NOMO-1 (cell line): ENCODE results near the gene CKB.
A peak's percentile ranks its signal among the peaks of the same experiment; 100 is the strongest.
"Not testable (repeated sequence)": the region's sequence is repeated elsewhere in the genome, so short reads cannot be mapped to it uniquely, and the experiment has no call there.

Experiments used
- DNase-seq, 2 experiments: peaks; one replicate each; lab custom pipeline; 2025; ENCODE audit not compliant: unreplicated experiment in 2 of 2; lab: John Stamatoyannopoulos, UW

CKB gene

DNA sequence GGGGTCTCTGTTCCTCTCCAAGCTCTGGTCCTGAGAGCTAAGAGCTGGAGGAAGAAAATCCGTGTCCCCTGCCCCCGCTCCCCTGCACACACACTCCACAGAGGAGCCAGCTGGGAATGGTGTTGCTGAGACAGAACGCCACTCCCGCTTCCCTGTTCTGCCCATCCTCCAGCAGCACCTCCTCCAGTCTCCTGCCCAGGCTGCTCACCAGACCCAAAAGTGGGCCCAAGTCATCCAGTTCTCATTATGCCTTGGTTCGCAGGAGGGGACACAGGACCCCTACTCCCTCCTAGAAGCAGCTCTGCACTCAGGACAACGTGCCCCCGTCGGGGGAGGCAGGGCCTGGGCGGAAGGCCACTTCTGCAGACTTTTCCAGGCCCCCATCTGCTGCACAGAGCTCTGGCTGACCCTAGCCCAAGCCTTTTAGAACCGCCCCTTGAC, 5.5 kb upstream of the CKB start:
- no peak for DNase-seq

DNA sequence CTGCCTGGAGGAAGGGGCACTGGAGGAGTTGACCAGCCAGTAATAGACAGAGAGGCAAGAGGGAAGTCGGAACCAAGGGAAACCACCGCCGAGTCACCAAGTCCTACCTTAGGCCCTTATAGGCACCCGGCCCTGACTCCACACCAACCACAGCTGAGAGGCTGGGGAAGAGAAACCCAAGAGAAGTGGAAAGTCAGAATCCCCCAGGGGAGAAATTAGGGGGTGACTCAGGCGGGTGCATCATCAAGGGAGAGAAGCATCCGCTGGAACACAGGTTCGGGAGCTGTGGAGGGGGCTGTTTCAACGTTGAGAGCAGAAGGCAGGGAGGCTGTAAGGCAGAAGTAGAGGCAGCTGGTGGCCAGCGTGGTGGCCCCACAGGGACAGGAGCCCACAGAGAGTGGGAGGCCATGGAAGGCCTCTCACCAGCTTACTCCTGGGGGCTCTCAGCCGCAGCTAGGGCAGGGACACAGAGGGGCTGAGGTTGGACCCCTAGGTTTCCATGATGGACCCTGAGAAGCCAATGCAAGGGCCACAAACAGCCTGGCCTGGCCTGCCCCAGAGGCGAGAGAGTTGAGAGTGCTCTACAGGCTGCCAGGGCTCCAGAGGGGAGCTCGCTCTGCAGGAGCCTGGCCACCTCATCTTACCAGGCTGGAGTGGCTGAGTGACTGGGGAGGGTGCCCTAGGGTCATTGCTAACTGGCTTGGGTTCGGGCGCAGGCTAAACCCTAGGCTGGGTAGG, 4.9 kb upstream of the CKB start:
- DNase-seq, result peak in 1 of 2 experiments; percentile 19

DNA sequence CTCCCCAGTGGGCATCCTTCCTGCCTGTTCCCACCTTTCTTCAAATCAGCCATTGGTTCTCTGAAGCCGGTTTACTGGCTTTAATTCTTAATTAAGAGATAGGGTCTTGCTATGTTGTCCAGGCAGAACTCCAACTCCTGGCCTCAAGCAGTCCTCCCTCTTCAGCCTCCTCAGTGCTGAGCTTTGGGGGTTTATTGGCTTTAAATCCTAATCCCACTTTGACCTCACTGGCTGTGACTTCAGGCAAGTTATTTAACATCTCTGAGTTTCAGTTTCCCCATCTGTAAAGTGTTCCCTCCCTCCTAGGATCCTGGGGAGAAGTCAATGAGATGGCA, 4.3 kb upstream of the CKB start:
- no peak for DNase-seq

DNA sequence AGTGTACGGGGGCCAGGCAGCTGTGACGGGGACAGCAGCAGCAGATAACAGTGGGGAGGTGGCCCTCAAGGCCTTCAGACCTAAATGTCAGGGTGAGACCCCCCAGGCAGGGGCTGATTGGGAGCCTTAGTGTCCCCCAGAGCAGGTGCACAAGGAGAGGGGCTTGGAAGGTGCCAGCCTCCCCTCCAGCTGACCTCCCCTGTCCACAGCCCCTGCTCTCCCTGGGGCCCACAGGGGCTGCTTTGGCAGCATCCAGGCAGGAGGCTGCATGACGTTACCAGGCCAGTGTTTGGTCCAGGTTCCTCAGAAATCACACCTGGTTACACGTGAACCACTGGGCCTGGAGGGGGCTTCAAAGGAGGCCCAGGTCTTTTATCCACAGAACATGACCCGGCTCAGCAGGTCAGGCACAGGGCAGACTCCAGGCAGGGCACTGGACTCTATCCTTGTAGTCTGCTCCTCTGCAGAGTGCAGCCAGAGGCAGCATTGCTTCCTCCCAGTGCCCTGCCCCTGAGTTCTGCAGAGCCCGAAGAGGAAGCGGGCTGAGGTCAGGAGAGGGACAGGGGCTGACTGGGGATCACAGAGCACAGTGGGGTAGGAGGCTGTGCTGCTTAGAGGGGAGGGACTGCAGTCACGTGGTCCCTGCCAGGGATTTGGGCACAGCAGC, 3.8 kb upstream of the CKB start:
- peak in 1 of 2 experiments; percentile 5 for DNase-seq

DNA sequence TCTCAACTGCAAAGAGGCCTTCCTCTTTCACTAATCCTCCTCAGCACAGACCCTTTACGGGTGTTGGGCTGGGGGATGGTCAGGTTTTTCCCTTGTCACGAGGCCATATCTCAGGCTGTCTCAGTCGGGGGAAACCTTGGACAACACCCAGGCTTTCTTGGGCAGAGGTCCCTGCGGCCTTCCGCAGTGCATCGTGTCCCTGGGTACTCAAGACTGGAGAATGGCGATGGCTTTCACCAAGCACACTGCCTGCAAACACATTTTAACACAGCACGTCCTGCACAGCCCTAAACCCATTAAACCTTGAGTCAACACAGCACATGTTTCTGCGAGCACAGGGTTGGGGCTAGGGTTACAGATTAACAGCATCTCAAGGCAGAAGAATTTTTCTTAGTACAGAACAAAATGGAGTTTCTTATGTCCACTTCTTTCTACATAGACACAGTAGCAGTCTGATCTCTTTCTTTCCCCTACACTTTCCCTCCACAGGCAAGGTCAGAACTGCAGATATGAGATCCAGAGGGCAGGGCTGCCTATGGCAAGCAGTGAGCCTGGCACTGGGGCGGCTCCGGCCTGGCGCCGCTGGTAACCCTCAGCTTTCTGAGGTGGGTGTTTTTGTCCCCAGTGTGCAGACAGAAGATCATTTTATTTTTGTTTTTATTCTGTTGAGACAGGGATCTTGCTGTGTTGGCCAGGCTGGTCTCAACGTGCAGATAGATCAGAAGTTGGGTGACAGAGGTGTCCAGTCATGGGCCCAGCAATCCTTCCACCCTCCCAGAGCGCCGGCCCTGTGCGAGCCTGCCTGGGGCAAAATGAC, 3.0 kb upstream of the CKB start:
- DNase-seq, result not testable (repeated sequence)

DNA sequence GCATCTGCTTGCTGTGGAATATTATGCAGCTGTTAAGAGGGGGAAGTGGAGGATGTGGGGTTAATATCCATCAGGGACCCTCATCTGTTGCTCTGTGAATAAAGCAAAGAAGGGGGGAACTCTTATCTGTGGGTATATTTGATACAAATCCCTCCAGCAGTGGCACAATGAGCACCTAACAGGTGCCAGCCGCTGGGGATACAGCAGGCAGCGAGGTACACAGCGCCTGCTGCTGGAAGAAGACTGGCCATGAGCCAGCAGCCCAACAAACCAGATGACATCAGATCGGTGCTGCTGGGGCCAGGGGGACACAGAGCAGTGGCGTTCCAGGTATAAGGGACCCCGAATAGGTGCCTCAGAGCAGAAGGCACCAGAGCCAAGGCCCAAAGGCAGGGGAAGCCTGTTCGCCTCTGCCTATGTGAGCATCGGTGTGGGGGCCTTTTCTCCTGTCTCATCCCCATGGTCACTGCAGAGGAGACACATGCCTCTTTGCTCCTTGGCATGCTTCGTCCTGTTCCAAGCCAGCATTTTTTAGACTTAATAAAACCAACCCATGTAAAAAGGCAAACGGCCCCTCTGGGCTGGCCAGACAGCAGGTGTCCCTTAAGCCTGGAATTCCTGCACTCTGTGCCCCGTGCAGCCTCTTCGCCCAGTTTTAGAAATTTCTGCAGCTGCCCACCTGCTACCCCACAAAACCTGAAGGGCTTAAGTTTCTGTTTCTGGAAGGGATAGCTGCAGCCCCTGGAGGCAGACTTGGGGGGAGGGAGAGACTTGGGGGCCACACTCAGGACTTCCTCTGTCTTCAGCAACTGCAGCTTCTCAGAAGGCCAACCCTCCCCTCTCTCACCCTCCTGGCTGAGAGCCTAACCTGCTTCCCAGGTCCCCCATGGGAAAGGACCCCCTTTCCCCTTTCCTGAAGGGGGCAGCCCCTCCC, 1.6 kb upstream of the CKB start:
- no peak for DNase-seq

DNA sequence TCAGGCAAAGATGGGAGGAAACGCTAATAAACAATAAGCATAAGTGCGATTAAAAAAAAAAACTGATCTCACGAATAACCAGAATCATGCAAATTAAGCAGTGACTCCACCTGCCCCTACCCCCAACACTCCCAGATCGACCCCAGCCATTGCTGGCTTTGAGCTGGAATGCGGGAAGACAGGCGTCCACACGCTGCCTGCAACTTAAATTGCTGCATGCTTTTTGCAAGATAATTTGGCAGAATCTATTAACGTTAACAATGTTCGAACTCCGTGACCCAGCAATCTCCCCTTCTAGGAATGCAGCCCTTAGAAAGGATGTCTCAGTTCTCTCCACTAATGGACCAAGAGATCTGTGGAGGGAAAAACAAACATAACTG, 935 bp upstream of the CKB start:
- DNase-seq, result no peak

DNA sequence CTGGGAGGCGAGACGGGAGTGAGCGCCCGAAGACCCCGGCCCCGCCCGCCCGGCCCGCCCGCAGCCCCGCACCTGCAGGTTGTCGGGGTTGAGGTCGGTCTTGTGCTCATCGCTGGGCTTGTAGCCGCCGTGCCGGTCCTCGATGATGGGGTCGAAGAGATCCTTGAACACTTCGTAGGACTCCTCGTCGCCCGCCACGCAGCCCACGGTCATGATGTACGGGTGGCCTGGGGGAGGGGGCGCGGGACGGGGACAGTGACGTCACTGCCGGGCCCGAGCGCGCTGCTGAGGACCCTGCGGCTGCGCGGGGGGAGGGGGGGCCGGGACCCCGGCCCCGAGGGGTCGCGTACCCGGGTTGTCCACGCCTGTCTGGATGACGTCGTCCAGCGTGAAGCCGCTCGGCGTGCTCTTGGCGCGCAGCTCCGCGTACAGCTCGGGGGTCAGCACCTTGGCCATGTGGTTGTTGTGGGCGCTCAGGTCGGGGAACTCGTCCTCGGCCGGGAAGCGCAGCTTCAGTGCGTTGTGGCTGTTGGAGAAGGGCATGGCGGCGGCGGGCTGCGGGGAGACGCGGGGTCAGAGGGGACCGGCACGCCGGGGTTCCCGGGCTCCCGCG, 573 bp downstream of the CKB start:
- no peak for DNase-seq

DNA sequence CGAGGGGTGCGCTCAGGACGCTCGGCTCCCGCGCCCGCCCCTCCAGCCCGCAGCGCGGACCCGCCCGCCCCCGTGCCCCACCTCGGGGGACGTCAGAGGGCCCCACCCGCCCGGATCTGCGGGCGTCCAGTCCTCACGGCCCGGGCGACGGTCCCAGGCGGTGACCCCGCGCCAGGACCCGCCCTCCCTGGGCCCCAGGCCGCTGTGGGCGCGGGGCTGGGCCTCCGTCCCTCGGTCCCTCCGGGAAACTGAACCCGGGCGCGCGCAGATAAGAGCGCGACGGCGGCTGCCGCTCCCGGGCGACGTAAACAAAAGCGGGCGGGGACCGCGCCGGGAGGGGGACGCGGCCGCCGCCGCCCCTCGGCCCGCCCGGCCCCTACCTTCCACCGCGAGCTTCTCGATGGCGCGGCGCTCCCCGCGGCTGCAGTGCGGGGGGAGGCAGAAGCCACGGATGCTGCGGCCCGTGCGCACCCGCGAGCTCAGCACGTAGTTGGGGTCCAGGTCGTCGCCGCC, 1.1 kb downstream of the CKB start:
- DNase-seq, result no peak

DNA sequence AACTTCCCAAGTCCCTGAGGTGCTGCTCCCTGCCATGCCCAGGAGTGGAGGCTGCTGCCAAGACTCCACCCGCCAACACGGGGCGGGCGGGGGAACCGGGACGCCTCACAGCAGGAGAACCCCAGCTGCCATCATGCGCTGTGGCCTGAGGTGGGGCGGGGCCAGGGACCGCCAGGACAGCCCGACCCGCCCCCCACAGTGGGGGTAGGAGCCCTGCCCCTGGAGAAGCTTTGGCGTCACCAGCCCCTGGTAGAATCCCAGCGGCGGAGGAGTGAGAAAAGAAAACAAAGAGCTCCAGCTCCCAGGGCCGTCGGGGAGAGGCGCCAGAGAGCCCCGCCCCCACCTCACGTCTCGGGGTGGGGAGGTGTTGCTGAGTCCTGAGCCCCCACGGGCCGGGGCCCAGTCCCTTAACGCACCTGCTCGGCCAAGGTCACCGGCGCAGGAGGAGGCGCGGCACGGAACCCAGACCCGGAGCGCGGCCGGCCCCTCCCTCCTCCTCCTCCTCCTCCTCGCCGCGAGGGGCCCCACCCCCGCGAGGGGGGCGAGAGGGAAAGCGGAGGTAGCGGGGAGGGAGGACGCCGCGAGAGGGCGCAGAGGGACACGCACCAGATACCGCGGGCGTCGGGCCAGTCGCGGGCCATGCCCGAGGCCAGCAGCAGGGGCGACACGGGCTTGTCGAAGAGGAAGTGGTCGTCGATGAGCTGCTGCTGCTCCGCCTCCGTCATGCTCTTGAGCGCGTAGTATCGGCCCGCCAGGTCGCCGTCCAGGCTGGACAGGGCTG, 1.8 kb downstream of the CKB start:
- DNase-seq, result peak; percentile 76 to 82

DNA sequence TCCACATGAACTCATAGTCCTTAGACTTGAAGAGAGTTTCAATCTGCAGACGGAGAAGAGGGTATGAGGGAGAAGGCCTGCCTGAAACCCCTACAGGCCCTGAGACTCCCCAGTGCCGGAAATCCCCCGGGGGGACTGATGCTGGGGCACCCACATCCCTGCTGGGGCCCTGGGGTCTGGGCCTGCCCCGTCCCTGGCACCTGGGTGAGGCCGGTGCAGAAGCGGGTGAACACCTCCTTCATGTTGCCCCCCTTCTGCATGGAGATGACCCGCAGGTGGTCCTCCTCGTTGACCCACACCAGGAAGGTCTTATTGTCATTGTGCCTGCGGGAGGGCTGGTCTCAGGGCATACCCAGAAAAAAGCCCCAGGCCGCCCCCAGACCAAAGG, 2.4 kb downstream of the CKB start:
- no peak for DNase-seq

DNA sequence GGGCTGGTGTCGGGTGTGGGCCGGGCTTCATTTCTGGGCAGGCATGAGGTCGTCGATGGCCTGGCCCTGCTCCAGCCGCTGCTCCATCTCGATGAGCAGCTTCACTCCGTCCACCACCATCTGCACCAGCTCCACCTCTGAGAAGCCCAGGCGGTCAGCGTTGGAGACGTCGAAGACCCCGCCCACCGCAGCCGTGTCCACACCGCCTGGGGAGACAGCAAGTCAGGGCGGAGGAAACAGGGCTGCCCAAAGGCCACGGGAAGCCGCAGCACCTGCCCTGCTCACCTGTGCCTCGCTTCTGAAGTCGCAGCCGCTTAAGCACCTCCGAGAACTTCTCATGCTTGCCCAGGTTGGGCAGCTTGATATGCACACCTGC, 2.8 kb downstream of the CKB start:
- no peak for DNase-seq

DNA sequence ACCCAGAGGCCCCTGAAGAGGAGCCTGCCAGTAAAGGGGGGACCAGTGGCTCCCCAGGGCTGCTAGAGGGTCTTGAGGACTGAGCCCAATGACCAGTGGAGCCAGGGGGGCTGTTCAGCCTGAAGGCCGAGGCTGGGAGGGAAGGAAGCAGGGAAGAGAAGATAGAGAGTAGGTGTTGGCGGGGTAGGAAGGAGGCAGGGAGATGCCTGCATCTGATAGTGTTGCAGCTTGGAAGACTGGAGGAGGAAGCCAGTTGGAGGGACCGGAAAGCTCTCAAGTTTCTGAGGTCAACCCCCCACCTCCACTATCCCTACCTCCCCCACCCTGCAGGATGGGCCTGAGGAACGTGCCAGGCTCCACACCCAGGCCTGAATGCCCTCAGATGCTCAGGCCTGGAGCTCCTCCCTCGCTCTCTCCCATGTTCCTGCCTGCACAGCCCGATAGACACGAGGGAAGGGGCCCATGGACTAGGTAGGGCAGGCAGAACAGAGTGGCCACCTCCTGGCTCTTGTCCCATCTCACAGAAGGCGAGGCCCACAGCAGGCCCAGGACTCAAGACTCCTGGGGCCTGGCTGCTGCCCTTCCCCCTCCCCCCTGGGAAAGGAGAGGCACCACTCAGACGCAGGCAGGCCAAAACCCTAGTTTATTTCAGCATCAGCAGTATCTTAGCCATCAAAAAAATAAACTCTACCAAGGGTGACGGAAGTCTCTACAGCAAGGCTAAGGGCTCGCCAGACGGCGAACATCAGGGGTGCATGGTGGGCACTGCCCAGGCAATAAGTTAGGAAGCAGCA, 3.4 kb downstream of the CKB start:
- no peak for DNase-seq

DNA sequence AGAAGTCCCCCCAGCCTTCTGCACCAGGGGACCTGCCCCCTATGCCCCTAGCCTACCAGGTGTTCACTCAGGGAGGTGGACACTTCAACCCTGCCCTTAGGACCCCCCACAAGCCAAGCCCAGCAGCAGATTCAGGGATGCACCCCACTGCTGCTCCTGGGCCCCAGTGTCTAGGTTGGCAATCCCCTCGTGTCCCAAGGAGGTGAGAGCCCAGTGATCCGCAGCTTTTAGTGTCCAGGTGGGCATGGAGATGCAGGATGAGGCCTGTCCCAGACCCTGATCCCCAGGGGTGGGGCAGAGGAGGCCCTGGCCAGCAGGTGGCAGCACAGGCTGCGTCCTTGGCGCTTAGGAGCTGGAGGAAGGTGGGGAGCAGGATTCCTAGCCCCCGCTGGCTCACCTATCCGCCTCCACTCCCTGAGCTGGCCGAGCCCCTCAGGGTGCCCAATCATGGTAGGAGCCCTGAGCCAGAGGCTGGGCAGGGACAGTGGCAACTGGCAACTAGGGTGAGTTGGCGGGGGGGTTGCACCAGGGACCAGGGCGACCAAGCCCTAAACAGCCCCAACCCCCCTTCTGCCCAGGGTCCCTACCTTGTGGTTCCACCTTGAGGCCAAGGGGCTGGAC, 4.1 kb downstream of the CKB start:
- DNase-seq, result peak; percentile 22 to 26

DNA sequence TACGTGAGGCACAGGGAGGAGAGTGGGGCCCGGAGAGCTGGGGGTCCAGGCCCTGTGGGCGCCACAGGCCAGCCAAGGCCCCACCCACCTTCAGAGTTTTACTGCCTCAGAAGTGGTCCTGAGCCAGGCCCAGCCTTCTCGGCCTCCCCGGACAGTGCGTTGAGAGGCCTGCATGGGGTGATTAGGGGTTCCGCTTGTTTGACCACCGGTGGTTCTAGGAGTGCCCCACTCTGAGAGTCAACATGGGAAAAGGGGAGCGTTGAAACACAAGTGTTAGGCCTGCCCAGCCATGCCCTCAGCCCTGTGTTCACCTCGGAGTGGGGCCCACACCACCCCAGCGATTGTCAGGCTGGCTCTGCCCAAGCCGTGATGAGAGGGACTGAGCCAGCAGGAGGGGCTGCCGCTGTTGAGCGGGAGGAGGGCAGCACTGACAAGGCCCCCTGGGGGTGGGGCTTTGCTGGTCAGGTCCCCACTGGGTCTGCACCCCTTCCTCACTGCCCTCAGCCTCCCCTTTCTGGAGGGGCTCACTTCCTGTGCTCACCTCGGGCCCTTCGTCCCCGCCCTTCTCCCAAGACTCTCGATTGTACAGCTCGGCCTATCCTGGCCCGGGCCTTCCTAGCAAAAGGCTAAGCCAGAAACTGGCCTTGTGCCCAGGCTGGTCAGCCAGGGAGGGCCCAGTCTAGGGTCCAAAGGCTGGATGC, 4.8 kb downstream of the CKB start:
- no peak for DNase-seq

DNA sequence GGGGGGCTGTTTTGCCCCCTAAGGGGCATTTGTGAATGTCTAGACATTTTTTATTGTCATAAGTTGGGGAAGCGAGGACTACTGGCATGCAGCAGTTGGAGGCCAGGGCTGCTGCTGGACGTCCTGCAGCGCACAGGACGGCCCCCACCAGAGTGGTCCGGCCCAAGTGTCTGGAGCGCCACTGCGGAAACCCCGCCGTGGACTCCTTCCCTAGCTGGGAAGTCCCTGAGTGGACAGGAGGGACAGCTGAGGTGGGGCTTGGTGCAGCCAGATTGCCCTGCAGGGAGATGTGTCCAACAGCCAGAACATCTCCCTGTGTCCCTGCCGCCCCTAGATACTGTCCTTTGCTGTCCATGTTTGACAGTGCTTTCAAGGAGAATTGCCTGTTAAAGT, 5.5 kb downstream of the CKB start:
- no peak for DNase-seq

DNA sequence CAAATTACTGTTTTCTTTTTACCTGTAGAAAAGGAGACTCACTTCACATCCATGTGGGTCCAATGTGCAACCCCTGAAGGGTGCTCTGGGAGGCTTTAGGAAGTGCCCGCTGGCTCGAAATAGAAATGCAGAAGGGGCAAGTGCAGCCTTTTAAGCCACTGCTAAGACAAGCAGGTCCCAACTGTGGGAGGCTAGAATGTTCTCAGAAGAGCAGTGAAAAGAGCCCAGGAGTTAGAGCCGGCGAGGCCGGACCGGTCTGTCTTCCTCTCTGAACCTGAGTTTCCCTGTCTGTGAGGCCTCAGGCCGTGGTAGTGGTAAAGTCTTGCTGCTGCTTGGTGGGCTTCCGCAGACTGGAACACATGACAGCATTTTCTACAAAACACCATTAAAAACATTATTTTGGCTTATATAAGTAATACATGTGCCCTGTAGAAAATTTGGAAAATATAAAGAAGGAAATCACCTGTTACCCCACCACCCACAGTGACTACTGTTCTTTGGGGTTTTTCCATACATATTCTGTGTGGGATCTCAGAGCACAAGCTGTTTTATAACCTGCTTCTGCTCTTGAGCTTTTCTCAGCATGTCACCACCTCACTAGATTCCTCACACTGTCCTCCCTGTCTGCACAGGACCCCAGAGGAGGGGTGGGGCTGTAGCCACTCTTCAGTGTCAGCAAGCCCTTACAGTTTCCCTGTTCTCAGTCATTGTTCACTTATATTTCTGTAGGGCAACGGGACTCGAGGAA, 6.0 kb downstream of the CKB start:
- DNase-seq, result no peak
